Chondrocyte (in vitro differentiated cells): Measurements from ENCODE around the gene PHTF2. TPM values are rescaled to one million over a fixed set of nuclear protein-coding genes. Genes with fewer than 3 reads are reported as not detected.

Experiments
- DNase-seq: peaks from one replicate; pipeline ENCODE4 v3.0.0; 2021; ENCODE audit warnings: mixed read lengths, low spot score
- H3K27ac Mint-ChIP-seq: one replicate; pipeline ENCODE4 v1.8.0; 2021; ENCODE audit warnings: mild to moderate bottlenecking, moderate library complexity, mixed read lengths; ENCODE audit not compliant: unreplicated experiment
- H3K27me3 Mint-ChIP-seq: 2 replicates; pipeline ENCODE4 v1.8.0; 2021; ENCODE audit warnings: low read depth, mixed read lengths
- H3K36me3 Mint-ChIP-seq: 2 replicates; pipeline ENCODE4 v1.8.0; 2021; ENCODE audit warnings: low read depth, mixed read lengths
- H3K4me1 Mint-ChIP-seq: 2 replicates; pipeline ENCODE4 v1.8.0; 2021; ENCODE audit warnings: low read depth, mild to moderate bottlenecking, mixed read lengths
- H3K4me3 Mint-ChIP-seq: one replicate; pipeline ENCODE4 v1.8.0; 2021; ENCODE audit warnings: mild to moderate bottlenecking, moderate library complexity, mixed read lengths; ENCODE audit not compliant: unreplicated experiment
- H3K9me3 Mint-ChIP-seq: 2 replicates; pipeline ENCODE4 v1.8.0; 2021; ENCODE audit warnings: low read depth, mixed read lengths
- CTCF ChIP-seq: fragments of 200-600 bp; sonication (generic); IDR thresholded peaks from 2 replicates; pipeline ENCODE4 v1.5.0; 2021; ENCODE audit warnings: antibody characterized with exemption, mild to moderate bottlenecking, moderate library complexity
- total RNA-seq: library from RNA; stranded (reverse); gene quantifications from 3 replicates; pipeline ENCODE4 v1.2.1, GENCODE V29; 2021

The PHTF2 gene
- total RNA-seq, 1 donor from 2014 or later, result 52.6 TPM

GRCh38 chr7:77971726-77972125 lies 173.2 kb downstream of the PHTF2 start:
- H3K36me3 Mint-ChIP-seq, result no peaks in the 10 kb centered on the region
- H3K27ac Mint-ChIP-seq, result no peak overlapping the region
- H3K9me3 Mint-ChIP-seq, result no peaks in the 10 kb centered on the region
- H3K4me1 Mint-ChIP-seq, result no peaks in the 10 kb centered on the region
- no peak overlapping the region for H3K4me3 Mint-ChIP-seq
- TF ChIP-seq CTCF, result no peak
- no peaks in the 10 kb centered on the region for H3K27me3 Mint-ChIP-seq
- no peak for DNase-seq

GRCh38 chr7:77975672-77976480 lies 177.3 kb downstream of the PHTF2 start:
- no peak for DNase-seq
- Mint-ChIP-seq H3K4me3 (no peak overlapping the region), H3K9me3 (no peaks in the 10 kb centered on the region), H3K27ac (no peak overlapping the region), H3K27me3 (no peaks in the 10 kb centered on the region), H3K36me3 (no peaks in the 10 kb centered on the region), H3K4me1 (peaks cover 4% of the 10 kb centered on the region)
- no peak for TF ChIP-seq CTCF

GRCh38 chr7:77979219-77979618 lies 180.6 kb downstream of the PHTF2 start:
- peaks cover 4% of the 10 kb centered on the region for H3K4me1 Mint-ChIP-seq
- DNase-seq, result no peak
- no peak overlapping the region for H3K27ac Mint-ChIP-seq
- no peak overlapping the region for H3K4me3 Mint-ChIP-seq
- no peaks in the 10 kb centered on the region for H3K36me3 Mint-ChIP-seq
- TF ChIP-seq CTCF, result no peak
- H3K27me3 Mint-ChIP-seq, result no peaks in the 10 kb centered on the region
- H3K9me3 Mint-ChIP-seq, result peaks cover 2% of the 10 kb centered on the region

- H3K9me3 Mint-ChIP-seq, result peaks cover 2% of the 10 kb centered on the region
- no peak overlapping the region for H3K27ac Mint-ChIP-seq
- TF ChIP-seq CTCF, result no peak
- peaks cover 4% of the 10 kb centered on the region for H3K4me1 Mint-ChIP-seq
- H3K4me3 Mint-ChIP-seq, result no peak overlapping the region
- H3K27me3 Mint-ChIP-seq, result no peaks in the 10 kb centered on the region
- no peaks in the 10 kb centered on the region for H3K36me3 Mint-ChIP-seq
- DNase-seq, result no peak
Measured at GRCh38 chr7:77980087-77980713, 181.6 kb downstream of the PHTF2 start.

- Mint-ChIP-seq H3K9me3 (peaks cover 4% of the 10 kb centered on the region), H3K36me3 (no peaks in the 10 kb centered on the region), H3K27ac (no peak overlapping the region), H3K4me3 (no peak overlapping the region), H3K4me1 (peaks cover 16% of the 10 kb centered on the region), H3K27me3 (no peaks in the 10 kb centered on the region)
- no peak for TF ChIP-seq CTCF
- DNase-seq, result no peak
Measured at GRCh38 chr7:77982926-77983550, 184.5 kb downstream of the PHTF2 start.
